Left cardiac atrium (tissue), 4 donors: ENCODE measurements around the gene FBLN1. TPM values are rescaled to one million over a fixed set of nuclear protein-coding genes. Genes with fewer than 3 reads are reported as not detected.

Experiments
- ATAC-seq, 2 donors: fragments of 200-7000 bp; cut with Tn5 transposase; one replicate each; pipeline ENCODE4 v1.9.1; 2020; ENCODE audit warnings: mild to moderate bottlenecking in 2 of 2, moderate library complexity in 2 of 2
- DNase-seq: peaks from one replicate; pipeline ENCODE4 v3.0.0-alpha.2; 2020
- intact Hi-C, 2 donors: fragments of 100-400 bp; cut with DNase I; formaldehyde crosslinking; loops; one replicate each; pipeline versions ENCODE4 v1.14.1 to v1.15.1; 2022 to 2023
- total RNA-seq, 2 donors: library from RNA; stranded (reverse); fragmentation: NEBNext Ultra II Directional; extraction: Animal tissue kit (Norgen Biotek cat#: 25700); gene quantifications; one replicate each; pipeline ENCODE4 v1.2.1, GENCODE V29; 2021
- donor health status: DM: no; HTN: yes; CAD: no.
- donor health status: DM: no; HTN: yes; CAD: no; lungs with severe emphysema.
- donor health status: DM: yes; HTN: yes; CAD: no.
- donor health status: Dilated cardiomyopathy.

FBLN1 gene
- total RNA-seq, 2 donors from 2014 or later: 251 to 348 TPM

- peak in 1 of 2 donors; percentile 67 for ATAC-seq
- DNase-seq: peak; percentile 67
- intact Hi-C loops: no loop called here
Observed at GRCh38 chr22:45499746-45500145, 2.9 kb upstream of the FBLN1 start.

GRCh38 chr22:45503050-45503815, 550 bp downstream of the FBLN1 start:
- ATAC-seq (no peak), DNase-seq (no peak)
- intact Hi-C loops: no loop called here

GRCh38 chr22:45503816-45504372, 1.2 kb downstream of the FBLN1 start:
- no peak for DNase-seq
- intact Hi-C loops: no loop called here

GRCh38 chr22:45504373-45505341, 2.0 kb downstream of the FBLN1 start:
- peak; percentile 45 for DNase-seq
- intact Hi-C loops: no loop called here
- ATAC-seq: peak; percentile 27 to 53

More at GRCh38 chr22:45503816-45504372, 1.2 kb downstream of the FBLN1 start:
- ATAC-seq: no peak

GRCh38 chr22:45505991-45506747, 3.5 kb downstream of the FBLN1 start:
- DNase-seq: no peak
- no peak for ATAC-seq
- intact Hi-C loops: no loop called here

- intact Hi-C loops: no loop called here
- ATAC-seq (no peak), DNase-seq (no peak)
Observed at GRCh38 chr22:45506816-45507360, 4.2 kb downstream of the FBLN1 start.

- DNase-seq: no peak
- intact Hi-C loops: no loop called here
Observed at GRCh38 chr22:45507798-45508197, 5.1 kb downstream of the FBLN1 start.

GRCh38 chr22:45508814-45509213, 6.1 kb downstream of the FBLN1 start:
- intact Hi-C loops: no loop called here
- ATAC-seq: no peak
- no peak for DNase-seq

More at GRCh38 chr22:45507798-45508197, 5.1 kb downstream of the FBLN1 start:
- ATAC-seq: no peak

GRCh38 chr22:45510376-45511232, 7.9 kb downstream of the FBLN1 start:
- no peak for ATAC-seq
- intact Hi-C loops: no loop called here
- no peak for DNase-seq

- intact Hi-C loops: no loop called here
- DNase-seq (peak; percentile 74), ATAC-seq (peak; percentile 78 to 81)
Observed at GRCh38 chr22:45511847-45512261, 9.2 kb downstream of the FBLN1 start.

- intact Hi-C loops: no loop called here
- ATAC-seq (no peak), DNase-seq (no peak)
Observed at GRCh38 chr22:45512363-45512762, 9.7 kb downstream of the FBLN1 start.

GRCh38 chr22:45515676-45516075, 13.0 kb downstream of the FBLN1 start:
- intact Hi-C loops: no loop called here
- ATAC-seq: peak; percentile 43 to 49
- no peak for DNase-seq

- intact Hi-C loops: no loop called here
- DNase-seq: no peak
- peak in 1 of 2 donors; percentile 59 for ATAC-seq
Observed at GRCh38 chr22:45516163-45516562, 13.5 kb downstream of the FBLN1 start.

GRCh38 chr22:45516923-45517675, 14.4 kb downstream of the FBLN1 start:
- DNase-seq: no peak
- ATAC-seq: peak in 1 of 2 donors; percentile 8
- intact Hi-C loops: no loop called here

GRCh38 chr22:45518136-45518535, 15.5 kb downstream of the FBLN1 start:
- intact Hi-C loops: no loop called here
- DNase-seq: no peak
- no peak for ATAC-seq

- intact Hi-C loops: no loop called here
- ATAC-seq: no peak
- no peak for DNase-seq
Observed at GRCh38 chr22:45518580-45518991, 15.9 kb downstream of the FBLN1 start.

- DNase-seq (no peak), ATAC-seq (no peak)
- intact Hi-C loops: no loop called here
Observed at GRCh38 chr22:45521178-45521577, 18.5 kb downstream of the FBLN1 start.
